Measurements from ENCODE around the gene SCNN1G.

Gene SCNN1G

GRCh38 chr16:23152386-23153178 is 30.0 kb upstream of the SCNN1G start:
- DNase-seq, result no peak

DNA sequence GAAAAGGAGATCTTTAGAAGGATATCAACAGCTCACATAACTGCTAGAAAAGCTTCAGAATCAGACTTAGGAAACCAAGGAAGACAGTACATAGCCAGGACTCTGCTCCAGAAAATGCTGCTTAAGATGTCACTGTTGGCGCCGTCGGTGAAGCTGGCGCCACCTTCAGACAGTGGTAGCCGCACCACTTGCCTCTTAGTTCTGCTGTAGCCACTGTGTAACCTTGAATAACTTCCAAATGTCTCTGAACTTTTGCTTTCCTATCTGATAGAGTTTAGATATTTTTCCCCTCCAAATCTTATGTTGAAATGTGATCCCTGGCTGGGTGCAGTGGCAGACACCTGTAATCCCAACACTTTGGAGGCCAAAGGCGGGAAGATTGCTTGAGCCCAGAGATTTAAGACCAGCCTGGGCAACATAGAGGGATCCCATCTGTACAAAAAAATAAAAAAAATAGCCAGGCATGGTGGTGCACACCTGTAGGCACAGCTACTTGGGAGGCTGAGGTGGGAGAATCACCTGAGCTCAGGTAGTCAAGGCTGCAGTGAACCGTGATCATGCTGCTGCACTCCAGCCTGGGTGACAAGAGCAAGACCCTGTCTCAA is 27.0 kb upstream of the SCNN1G start:
- no peak for DNase-seq

DNA sequence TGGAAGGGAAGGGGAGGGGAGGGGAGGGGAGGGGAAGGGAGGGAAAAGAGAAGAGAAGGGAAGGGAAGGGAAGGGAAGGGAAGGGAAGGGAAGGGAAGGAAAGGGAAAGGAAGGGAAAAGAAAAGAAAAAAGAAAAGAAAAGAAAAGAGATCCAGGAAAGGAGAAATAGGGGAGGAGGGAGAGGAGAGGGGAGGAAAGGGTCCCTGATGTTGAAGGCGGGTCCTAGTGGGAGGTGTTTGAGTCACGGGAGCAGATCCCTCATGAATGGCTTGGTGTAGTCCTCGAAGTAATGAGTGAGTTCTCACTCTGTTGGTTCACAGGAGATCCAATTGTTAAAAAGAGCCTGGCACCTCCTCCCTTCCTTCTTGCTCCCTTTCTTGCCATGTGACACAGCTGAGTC is 26.4 kb upstream of the SCNN1G start:
- DNase-seq, result no peak

DNA sequence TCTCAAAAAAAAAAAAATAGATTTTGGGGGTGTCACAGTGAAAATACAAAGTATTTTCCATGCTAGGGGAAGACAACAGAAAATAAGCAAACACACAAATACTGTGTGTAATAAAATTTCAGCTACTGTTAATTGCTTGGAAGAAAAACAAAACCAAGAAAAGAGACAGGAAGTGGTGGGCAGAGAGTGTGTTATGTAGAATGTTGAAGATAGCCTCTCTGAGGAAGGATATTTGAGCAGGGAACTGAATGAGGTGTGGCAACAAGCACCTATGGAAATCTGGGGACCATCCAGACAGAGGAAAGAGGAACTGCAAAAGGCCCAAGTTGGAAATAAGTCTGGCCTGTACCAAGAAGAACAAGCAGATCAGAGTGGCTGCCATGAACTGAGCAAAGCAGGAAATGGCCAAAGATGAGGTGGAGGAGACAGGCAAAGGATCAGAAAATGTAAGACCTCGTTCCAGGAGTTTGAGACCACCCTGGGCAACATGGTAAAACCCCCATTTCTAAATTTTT is 25.5 kb upstream of the SCNN1G start:
- no peak for DNase-seq

DNA sequence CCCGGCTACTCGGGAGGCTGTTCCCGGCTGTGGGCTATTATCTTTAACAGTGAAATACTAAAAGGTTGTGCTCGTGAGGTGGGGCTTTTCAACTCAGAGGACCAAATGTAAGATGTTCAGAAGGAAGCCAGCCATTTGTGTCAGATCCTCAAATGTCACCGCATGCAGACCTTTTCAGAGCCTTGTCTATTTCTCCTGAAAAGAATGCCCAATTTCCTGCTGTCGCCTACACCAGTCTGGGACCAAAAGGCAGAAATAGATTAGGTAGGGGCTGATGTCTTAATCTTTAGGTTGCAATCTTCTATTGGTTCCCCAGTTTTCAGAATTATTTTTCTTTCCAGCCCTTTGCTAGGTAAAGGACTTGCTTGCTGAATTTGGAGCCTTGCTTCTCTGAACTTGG is 24.4 kb upstream of the SCNN1G start:
- DNase-seq, result no peak

- DNase-seq, result no peak
Measured at GRCh38 chr16:23160082-23160481, 22.5 kb upstream of the SCNN1G start.

GRCh38 chr16:23160574-23160973 is 22.0 kb upstream of the SCNN1G start:
- DNase-seq, result no peak

DNA sequence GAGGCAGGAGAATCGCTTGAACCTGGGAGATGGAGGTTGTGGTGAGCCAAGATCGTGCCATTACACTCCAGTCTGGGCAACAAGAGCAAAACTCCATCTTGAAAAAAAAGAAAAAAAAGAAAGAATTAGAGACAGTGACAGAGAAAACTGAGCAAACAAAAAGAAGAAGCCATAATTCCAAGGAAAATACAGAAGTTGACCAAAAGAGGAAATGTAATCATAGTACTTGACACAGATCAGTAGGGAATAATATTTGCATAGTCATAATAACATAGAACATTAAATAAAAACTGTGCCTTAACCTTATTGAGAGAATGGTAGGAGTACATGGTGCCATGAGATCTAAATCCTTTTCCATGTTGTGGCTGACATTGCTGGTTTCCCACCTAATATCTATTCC is 18.6 kb upstream of the SCNN1G start:
- DNase-seq, result no peak

DNA sequence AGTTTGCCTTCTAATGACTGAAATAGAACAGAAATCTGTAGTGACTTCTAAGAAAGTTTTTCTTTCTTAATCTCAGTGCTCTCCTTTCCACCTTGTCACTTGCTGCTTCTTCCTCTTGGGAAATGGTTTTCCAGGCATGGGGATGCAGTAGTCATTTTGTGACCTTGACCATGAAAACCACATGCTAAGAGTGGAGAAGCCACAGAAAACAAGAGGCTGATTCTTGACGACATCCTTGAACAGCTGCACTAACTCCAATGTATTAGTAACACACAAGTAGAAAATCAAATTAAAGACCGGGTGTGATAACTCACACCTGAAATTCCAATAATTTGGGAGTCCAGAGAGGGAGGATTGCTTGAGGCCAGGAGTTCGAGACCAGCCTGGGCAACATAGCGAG is 17.8 kb upstream of the SCNN1G start:
- DNase-seq, result no peak

DNA sequence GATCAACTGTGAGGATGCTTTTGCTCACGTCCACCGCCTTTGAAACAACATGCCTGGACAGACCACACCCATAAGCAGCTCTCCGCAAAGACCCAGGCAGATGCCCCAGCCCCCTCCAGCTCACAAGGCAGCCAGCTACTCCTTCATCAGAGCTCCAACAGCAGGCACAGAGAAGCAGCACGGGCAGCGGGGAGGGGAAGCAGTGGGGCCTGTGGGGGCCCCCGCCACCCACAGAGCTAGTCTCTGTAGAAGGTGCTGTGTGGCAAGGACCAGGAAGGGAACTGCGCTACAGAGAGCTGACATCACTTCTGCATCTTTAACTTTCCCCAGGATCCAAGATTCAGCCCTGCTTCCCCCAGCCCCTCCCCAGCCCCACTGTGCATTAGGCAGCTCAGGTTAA is 10.0 kb upstream of the SCNN1G start:
- DNase-seq, result no peak

DNA sequence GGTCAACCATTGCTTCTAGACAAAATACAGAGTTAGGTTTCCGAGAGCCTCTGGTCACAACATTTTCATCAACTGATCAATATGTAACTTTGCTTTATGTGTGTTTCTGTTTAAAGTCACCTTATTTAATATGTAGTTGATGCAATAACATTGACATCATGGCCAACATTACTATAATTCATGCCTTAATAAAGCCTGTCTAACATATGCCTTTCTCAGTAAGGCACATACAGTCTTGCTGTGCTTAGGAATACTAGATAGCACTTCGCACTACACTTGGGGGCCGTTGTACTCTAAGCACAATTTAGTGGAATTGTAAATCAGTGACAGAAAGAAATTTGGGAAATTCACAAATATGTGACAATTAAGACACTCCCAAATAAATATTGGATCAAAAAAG is 9.6 kb upstream of the SCNN1G start:
- DNase-seq, result no peak

DNA sequence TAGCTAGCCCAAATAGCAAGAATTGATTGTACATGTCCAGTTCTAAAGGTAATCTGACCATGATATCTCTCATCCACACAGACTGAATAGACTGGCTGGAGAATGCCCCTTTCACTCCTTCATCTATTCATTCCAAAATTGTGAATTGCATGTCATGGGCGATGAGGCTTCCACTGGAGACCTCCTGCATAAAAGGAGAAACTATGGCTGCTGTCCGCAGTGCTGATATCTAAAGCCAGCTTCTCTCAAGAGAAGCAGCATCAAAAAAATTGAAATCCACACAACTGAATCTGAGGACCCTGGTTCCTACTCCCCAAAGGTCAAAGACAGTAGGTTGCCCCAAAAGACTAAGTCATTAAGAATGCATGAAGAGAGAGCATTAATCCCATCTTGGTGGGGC is 7.9 kb upstream of the SCNN1G start:
- DNase-seq, result no peak

DNA sequence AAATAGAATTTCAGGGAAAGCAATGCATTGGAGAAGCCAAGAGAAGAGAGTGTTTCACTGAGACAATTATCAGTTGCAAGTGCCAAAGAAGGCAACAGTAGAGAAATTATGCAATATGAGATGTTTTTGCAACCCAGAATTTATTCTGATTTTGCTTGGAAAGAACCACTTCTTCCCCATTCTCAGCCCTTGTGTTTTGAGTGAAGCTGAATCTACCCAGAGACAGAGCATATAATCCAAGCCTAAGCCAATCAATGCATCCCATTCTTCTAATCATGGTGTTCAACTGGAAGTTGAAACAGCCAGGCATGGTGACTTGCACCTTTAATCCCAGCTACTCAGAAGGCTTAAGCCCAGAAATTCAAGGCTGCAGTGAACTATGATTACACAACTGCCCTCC is 6.9 kb upstream of the SCNN1G start:
- no peak for DNase-seq

- DNase-seq, result no peak
Measured at GRCh38 chr16:23181506-23181905, 1.0 kb upstream of the SCNN1G start.

GRCh38 chr16:23182206-23182678 is 303 bp upstream of the SCNN1G start:
- DNase-seq, result peak; percentile 86

GRCh38 chr16:23183543-23183862 is 958 bp downstream of the SCNN1G start:
- no peak for DNase-seq

GRCh38 chr16:23185656-23186055 is 3.1 kb downstream of the SCNN1G start:
- DNase-seq, result no peak

GRCh38 chr16:23186171-23186570 is 3.6 kb downstream of the SCNN1G start:
- DNase-seq, result no peak

DNA sequence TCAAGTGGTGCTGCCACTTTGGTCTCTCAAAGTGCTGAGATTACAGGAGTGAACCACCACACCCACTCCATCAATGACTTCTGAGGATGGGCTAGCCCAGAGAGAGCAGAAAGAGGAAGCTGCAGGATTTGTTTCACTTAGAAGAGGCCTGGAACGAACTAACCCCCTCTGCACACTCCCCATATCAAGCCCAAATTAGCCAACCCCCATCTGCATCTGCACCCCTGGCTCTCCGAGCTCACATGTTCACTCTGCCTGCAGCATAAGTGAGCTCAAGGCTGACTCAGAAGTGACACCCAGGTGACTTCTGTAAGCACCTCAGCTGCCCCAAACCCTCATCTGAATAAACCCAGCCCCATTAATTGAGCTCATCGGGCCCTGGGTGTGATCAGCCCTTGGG is 4.8 kb downstream of the SCNN1G start:
- DNase-seq, result no peak

- no peak for DNase-seq
Measured at GRCh38 chr16:23188911-23189310, 6.4 kb downstream of the SCNN1G start.

DNA sequence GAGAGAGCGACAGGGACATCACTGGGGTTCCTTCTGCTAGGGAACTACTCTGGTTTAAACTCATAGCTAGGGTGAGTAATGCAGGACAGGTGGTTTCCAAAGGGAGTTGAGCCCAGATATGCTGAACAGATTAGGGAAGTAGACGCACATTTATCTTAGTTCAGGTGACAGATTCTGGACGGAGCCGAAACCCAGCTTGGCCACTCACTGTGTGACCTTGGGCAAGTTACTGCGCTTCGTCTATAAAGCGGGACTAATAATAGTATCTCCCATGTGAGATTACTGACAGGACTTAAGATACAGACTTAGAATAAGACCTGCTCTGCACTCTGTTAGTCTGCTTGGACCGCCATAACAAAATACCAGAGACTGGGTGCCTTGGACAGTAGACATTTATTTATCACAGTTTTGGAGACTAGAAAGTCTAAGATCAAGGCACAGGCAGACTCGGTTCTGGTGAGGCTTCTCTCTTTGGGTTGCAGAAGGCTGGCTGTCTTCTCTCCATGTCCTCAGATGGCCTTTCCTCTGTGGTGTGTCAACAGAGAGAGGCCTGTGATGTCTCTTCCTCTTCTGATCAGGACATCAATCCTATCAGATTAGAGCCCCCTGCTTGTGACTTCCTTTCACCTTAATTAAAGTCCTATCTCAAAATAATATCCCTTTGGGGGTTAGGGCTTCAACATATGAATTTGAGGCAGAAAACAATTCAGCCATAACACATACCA is 12.1 kb downstream of the SCNN1G start:
- no peak for DNase-seq

GRCh38 chr16:23195366-23195978 is 12.9 kb downstream of the SCNN1G start:
- DNase-seq, result no peak

- no peak for DNase-seq
Measured at GRCh38 chr16:23196539-23196938, 14.0 kb downstream of the SCNN1G start.

DNA sequence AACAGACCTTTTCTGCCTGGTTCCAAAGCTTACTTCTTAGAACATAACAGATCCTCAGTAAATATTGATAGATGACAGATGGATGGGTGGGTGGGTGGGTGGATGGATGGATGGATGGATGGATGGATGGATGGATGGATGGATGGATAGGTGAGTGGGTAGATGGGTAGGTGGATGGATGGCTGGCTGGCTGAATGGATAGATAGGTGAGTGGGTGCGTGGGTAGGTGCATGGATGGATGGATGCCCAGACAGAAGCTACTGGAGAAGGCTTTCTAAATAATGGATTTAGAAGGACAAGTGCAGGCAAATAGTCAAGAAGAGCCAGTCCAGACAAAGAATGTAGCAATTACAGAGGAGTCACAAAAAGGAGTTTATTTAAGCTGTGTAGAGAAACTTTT is 19.6 kb downstream of the SCNN1G start:
- no peak for DNase-seq
